CD4-positive, alpha-beta memory T cell (primary cell): ENCODE measurements around the gene ACTG2. TPM values are rescaled to one million over a fixed set of nuclear protein-coding genes. Genes with fewer than 3 reads are reported as not detected.
A peak's percentile ranks its signal among the peaks of the same experiment; 100 is the strongest.

Experiments
- CTCF ChIA-PET: fragments of 350-600 bp; sonication (Branson Sonifier 250); formaldehyde crosslinking; loops from one replicate; lab custom pipeline; 2021; ENCODE audit warnings: inconsistent platforms; ENCODE audit not compliant: partially characterized antibody; lab: Charles Lee
- POLR2A ChIA-PET: fragments of 350-600 bp; sonication (Branson Sonifier 250); formaldehyde crosslinking; loops from one replicate; lab custom pipeline; 2021; ENCODE audit not compliant: partially characterized antibody; lab: Charles Lee
- DNase-seq, 5 donors: peaks; one replicate each; pipeline versions ENCODE4 v3.0.0 to v3.0.0-alpha.2; 2020 to 2022; ENCODE audit warnings: mixed read lengths in 1 of 5
- H3K27ac ChIP-seq: one replicate; pipeline ENCODE4 v1.7.0; 2013; ENCODE audit warnings: low read depth, low read length
- H3K27me3 ChIP-seq: 2 replicates; pipeline ENCODE4 v1.7.0; 2013; ENCODE audit warnings: mild to moderate bottlenecking, low read length, moderate library complexity; ENCODE audit not compliant: insufficient read depth
- H3K36me3 ChIP-seq: 2 replicates; pipeline ENCODE4 v1.7.0; 2013; ENCODE audit warnings: mild to moderate bottlenecking, low read length, moderate library complexity; ENCODE audit not compliant: insufficient read depth
- H3K4me1 ChIP-seq: 2 replicates; pipeline ENCODE4 v1.7.0; 2013; ENCODE audit warnings: mild to moderate bottlenecking, low read length, moderate library complexity; ENCODE audit not compliant: insufficient read depth
- H3K4me3 ChIP-seq, 2 donors: one replicate each; pipeline ENCODE4 v1.7.0; 2013; ENCODE audit warnings: low read length in 2 of 2, mild to moderate bottlenecking in 1 of 2
- H3K9me3 ChIP-seq, 2 donors: one replicate each; pipeline ENCODE4 v1.7.0; 2013; ENCODE audit warnings: low read length in 2 of 2, control low read depth in 1 of 2; ENCODE audit not compliant: control insufficient read depth in 1 of 2
- H3K27ac Mint-ChIP-seq, 7 donors: one replicate each; pipeline ENCODE4 v1.8.0; 2020 to 2021; ENCODE audit warnings: mixed read lengths in 7 of 7, mild to moderate bottlenecking in 6 of 7, inconsistent platforms in 3 of 7, moderate library complexity in 3 of 7
- H3K27me3 Mint-ChIP-seq, 2 donors: one replicate each; pipeline ENCODE4 v1.8.0; 2020 to 2021; ENCODE audit warnings: mixed read lengths in 2 of 2
- H3K36me3 Mint-ChIP-seq, 2 donors: one replicate each; pipeline ENCODE4 v1.8.0; 2020 to 2021; ENCODE audit warnings: mixed read lengths in 2 of 2, inconsistent platforms in 1 of 2, mild to moderate bottlenecking in 1 of 2
- H3K4me1 Mint-ChIP-seq, 4 donors: one replicate each; pipeline ENCODE4 v1.8.0; 2020 to 2021; ENCODE audit warnings: mixed read lengths in 4 of 4, mild to moderate bottlenecking in 1 of 4
- H3K4me3 Mint-ChIP-seq, 8 donors: one replicate each; pipeline ENCODE4 v1.8.0; 2020 to 2021; ENCODE audit warnings: mixed read lengths in 8 of 8, mild to moderate bottlenecking in 7 of 8, moderate library complexity in 6 of 8, inconsistent platforms in 3 of 8
- H3K9me3 Mint-ChIP-seq, 8 donors: one replicate each; pipeline ENCODE4 v1.8.0; 2020 to 2021; ENCODE audit warnings: mixed read lengths in 8 of 8, mild to moderate bottlenecking in 5 of 8, inconsistent platforms in 3 of 8, moderate library complexity in 1 of 8
- intact Hi-C: fragments of 100-400 bp; cut with micrococcal nuclease; formaldehyde crosslinking; loops from one replicate; pipeline ENCODE4 v1.15.1; 2023
- polyA plus RNA-seq, 2 donors: library from polyadenylated mRNA; unstranded; fragments of 300-500 nt; fragmentation: Illumina TruSeq; gene quantifications; one replicate each; pipeline ENCODE4 v1.2.3, GENCODE V29; 2021
- total RNA-seq, 2 experiments: library from RNA; stranded (reverse); gene quantifications; one replicate each; pipeline ENCODE4 v1.2.3, GENCODE V29; 2021

The ACTG2 gene
- total and polyA plus RNA-seq, 4 experiments from 2014 or later = not detected

DNA sequence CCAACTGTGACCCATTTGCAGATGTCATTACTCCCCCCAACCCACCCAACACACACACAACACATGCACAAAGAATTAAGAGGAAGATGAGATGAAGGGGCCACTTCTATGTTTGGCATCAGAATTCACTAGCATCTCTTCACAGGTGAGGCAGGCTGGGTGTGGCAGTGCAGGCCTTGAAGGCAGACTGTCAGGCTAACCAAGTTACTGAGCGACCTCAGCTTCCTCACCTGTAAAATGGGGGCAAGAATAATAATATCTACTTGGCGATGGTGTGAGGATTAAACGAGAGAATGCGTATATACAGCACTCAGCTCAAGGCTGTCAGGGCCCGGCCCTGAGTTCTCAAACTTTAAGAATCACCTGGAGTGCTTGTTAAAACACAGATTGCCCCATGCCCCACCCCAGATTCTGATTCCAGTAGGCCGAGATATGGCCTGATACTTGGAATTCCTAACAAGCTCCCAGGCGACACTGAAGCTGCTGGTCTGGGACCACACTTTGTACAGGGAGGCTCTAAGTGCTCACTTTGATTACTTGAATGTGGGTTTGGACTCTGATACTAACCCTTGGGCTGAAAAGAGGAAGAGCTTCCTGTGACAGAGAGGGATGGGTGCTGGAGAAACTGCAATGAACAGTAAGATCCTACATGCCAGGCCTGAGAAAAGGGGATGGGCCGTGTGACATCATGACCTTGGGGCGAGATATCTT, 1.1 kb downstream of the ACTG2 start:
- H3K4me1 Mint-ChIP-seq = peaks cover 1 to 10% (median 4%) of the 10 kb centered on the region in 4 donors
- no peak overlapping the region for H3K4me3 ChIP-seq
- no peaks in the 10 kb centered on the region for H3K36me3 ChIP-seq
- H3K4me3 Mint-ChIP-seq = no peak overlapping the region
- H3K27me3 Mint-ChIP-seq = peaks cover 0 to 2% of the 10 kb centered on the region in 2 donors
- H3K9me3 ChIP-seq = no peaks in the 10 kb centered on the region
- no peak for DNase-seq
- H3K4me1 ChIP-seq = peaks cover 5% of the 10 kb centered on the region
- H3K27ac Mint-ChIP-seq = peak overlapping the region in 1 of 7 donors; percentile 81
- ChIA-PET POLR2A (no interaction called here), CTCF (no interaction called here)
- peaks cover 0 to 2% (median 0%) of the 10 kb centered on the region in 8 donors for H3K9me3 Mint-ChIP-seq
- no peaks in the 10 kb centered on the region for H3K27me3 ChIP-seq
- intact Hi-C loops = no loop called here
- no peak overlapping the region for H3K27ac ChIP-seq
- H3K36me3 Mint-ChIP-seq = no peaks in the 10 kb centered on the region

DNA sequence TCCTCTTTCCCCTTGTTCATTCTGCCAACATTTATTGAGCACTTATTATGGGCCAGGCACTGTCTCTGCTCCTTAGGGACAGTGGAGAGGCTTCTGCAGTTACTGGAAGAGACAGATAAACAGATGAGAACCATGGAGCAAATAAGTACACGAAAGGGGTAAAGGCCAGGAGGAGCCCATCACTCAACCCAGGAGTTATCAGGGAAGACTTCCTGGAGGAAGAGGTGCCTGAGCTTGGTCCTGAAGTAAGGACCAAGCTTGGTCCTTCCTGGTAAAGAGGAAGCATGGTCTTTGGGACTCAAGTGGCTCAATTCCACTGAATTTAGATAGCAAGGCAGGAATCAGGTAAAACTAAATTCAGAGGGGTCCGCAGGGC, 1.7 kb downstream of the ACTG2 start:
- Histone ChIP-seq H3K4me3 (no peak overlapping the region), H3K9me3 (no peaks in the 10 kb centered on the region), H3K36me3 (no peaks in the 10 kb centered on the region), H3K27me3 (no peaks in the 10 kb centered on the region), H3K27ac (no peak overlapping the region), H3K4me1 (peaks cover 5% of the 10 kb centered on the region)
- Mint-ChIP-seq H3K4me1 (peaks cover 1 to 10% (median 4%) of the 10 kb centered on the region in 4 donors), H3K27ac (no peak overlapping the region), H3K27me3 (peaks cover 0 to 2% of the 10 kb centered on the region in 2 donors), H3K4me3 (no peak overlapping the region), H3K36me3 (no peaks in the 10 kb centered on the region), H3K9me3 (peaks cover 0 to 2% (median 0%) of the 10 kb centered on the region in 8 donors)
- intact Hi-C loops = no loop called here
- ChIA-PET POLR2A (no interaction called here), CTCF (no interaction called here)
- no peak for DNase-seq

DNA sequence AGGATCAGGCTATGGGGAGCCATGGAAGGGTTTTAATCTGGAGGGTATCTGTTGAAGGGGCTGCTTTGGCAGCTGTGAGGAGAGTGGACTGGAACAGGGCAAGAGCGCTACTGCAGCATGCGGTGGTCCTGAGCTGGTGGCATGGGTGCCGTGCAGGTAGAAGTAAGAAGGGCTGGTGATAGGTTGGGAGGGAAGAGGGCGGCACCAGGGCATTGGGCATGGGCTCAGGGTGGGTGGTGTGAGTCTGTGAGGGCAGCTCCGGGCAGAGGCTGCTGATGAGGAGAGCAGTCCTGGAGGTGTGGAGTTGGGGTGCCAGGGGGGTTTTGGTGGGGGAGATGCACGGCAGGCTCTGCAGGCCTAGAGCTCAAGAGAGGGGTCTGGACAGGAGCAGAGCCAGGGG, 2.1 kb downstream of the ACTG2 start:
- Mint-ChIP-seq H3K27me3 (peaks cover 0 to 2% of the 10 kb centered on the region in 2 donors), H3K36me3 (no peaks in the 10 kb centered on the region), H3K27ac (peak overlapping the region in 1 of 7 donors; percentile 43), H3K9me3 (peaks cover 0 to 2% (median 0%) of the 10 kb centered on the region in 8 donors), H3K4me3 (peak overlapping the region in 1 of 8 donors; percentile 10), H3K4me1 (peaks cover 1 to 10% (median 4%) of the 10 kb centered on the region in 4 donors)
- no peak overlapping the region for H3K27ac ChIP-seq
- H3K9me3 ChIP-seq = no peaks in the 10 kb centered on the region
- ChIA-PET CTCF (no interaction called here), POLR2A (no interaction called here)
- H3K4me3 ChIP-seq = no peak overlapping the region
- intact Hi-C loops = no loop called here
- H3K27me3 ChIP-seq = no peaks in the 10 kb centered on the region
- H3K4me1 ChIP-seq = peaks cover 5% of the 10 kb centered on the region
- no peak for DNase-seq
- H3K36me3 ChIP-seq = no peaks in the 10 kb centered on the region

DNA sequence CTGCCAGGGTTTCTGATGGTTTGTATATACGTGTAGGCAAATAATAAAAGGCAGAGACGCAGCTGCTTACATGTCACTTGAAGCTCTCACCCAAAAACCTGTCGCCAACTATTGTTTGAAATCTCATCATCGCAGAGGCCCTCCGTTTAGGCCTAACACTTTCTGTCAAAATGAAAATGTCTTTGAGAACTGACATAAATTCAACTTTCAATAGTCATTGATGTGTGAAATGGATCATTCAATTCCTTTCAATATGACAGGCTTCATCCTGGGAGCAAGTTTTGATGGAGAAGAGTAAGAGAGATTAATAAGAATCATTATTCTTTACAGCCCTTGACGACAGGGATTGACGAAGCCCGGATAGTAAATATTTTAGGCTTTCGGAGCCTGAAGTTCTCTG, 2.7 kb downstream of the ACTG2 start:
- H3K27ac Mint-ChIP-seq = peak overlapping the region in 1 of 7 donors; percentile 8
- no peaks in the 10 kb centered on the region for H3K27me3 ChIP-seq
- peaks cover 0 to 2% of the 10 kb centered on the region in 2 donors for H3K27me3 Mint-ChIP-seq
- no peak for DNase-seq
- H3K4me1 ChIP-seq = peaks cover 5% of the 10 kb centered on the region
- no peak overlapping the region for H3K4me3 ChIP-seq
- H3K4me1 Mint-ChIP-seq = peaks cover 1 to 10% (median 4%) of the 10 kb centered on the region in 4 donors
- H3K4me3 Mint-ChIP-seq = no peak overlapping the region
- H3K27ac ChIP-seq = no peak overlapping the region
- POLR2A ChIA-PET = no interaction called here
- no peaks in the 10 kb centered on the region for H3K36me3 ChIP-seq
- peaks cover 0 to 2% (median 0%) of the 10 kb centered on the region in 8 donors for H3K9me3 Mint-ChIP-seq
- no peaks in the 10 kb centered on the region for H3K9me3 ChIP-seq
- intact Hi-C loops = no loop called here
- no peaks in the 10 kb centered on the region for H3K36me3 Mint-ChIP-seq
- CTCF ChIA-PET = no interaction called here

DNA sequence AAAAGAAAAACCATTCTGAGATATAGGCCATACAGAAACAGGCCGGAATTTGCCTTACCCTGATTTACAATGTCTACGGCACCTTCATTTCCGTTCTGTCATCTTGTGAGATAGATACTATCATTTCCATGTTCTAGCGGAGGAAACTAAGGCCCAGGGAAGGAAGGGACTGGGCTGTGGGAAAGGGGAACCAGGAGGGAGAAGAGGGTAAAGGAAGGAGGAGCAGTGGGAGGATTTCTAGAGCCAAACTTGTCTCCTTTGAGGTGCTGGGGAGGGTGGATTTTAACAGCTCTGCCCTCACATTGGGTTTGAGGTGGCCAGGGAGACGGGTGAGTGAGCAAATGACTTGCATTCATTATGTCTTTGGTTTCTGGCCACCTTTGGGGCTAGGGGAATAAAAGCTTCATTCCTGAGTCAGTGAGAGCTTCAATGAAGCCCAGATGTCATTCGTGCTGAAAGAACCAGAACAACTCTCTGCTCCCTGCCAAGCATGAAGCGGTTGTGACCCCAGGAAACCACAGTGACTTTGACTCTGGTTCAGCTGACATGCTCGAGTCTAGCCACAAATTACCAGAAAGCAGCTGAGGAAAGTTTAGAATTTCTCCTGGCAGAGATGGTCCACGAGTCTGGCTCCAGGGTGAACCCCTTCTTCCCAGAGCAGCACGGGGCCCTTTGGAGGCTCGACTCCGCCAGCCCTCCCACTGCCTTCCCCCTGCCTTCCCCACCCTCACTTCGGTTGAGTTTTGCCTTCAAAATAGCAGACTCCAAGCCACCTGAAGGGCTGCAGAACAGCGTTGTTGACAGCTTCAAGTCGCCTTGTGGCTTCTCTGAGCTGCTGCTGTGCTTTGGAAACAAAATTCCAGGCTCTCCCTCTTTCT, 3.8 kb downstream of the ACTG2 start:
- POLR2A ChIA-PET = no interaction called here
- Histone ChIP-seq H3K4me1 (peaks cover 5% of the 10 kb centered on the region), H3K27me3 (no peaks in the 10 kb centered on the region), H3K9me3 (no peaks in the 10 kb centered on the region), H3K36me3 (no peaks in the 10 kb centered on the region), H3K4me3 (no peak overlapping the region), H3K27ac (no peak overlapping the region)
- H3K36me3 Mint-ChIP-seq = no peaks in the 10 kb centered on the region
- peak overlapping the region; percentile 32 to 93 (median 84) for H3K27ac Mint-ChIP-seq
- H3K4me3 Mint-ChIP-seq = peak overlapping the region in 6 of 8 donors; percentile 5 to 80 (median 55)
- H3K27me3 Mint-ChIP-seq = peaks cover 0 to 2% of the 10 kb centered on the region in 2 donors
- no peaks in the 10 kb centered on the region for H3K9me3 Mint-ChIP-seq
- intact Hi-C loops = no loop called here
- CTCF ChIA-PET = interaction anchor here (0.8 to 1.5 kb wide), 2 partner anchors 11 to 91 kb away, joined by 3 read pairs; no protein-coding TSS in a partner anchor
- H3K4me1 Mint-ChIP-seq = peaks cover 1 to 10% (median 4%) of the 10 kb centered on the region in 4 donors
- DNase-seq = peak in 3 of 5 donors; percentile 6 to 24 (median 19)

DNA sequence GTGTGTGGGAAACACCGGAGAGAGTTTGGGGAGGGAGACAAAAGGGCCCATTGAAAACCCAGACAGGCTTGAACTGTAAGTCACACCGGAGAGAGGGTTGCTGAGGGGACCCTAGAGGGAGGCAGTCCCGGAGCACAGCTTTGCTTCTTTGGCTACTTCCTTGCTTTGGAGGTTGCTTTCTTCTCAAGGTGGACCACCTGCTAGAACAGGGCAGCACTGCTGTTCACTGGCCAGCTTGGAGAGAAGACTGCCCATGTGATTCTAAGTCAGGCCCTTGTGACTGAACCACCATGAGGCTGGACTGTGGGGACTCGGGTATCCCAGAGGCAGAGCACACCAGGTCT, 4.4 kb downstream of the ACTG2 start:
- peaks cover 5% of the 10 kb centered on the region for H3K4me1 ChIP-seq
- DNase-seq = no peak
- H3K27ac ChIP-seq = no peak overlapping the region
- Mint-ChIP-seq H3K27me3 (peaks cover 0 to 4% of the 10 kb centered on the region in 2 donors), H3K27ac (peak overlapping the region in 2 of 7 donors; percentile 62 to 67), H3K9me3 (no peaks in the 10 kb centered on the region), H3K4me3 (no peak overlapping the region), H3K36me3 (no peaks in the 10 kb centered on the region), H3K4me1 (peaks cover 1 to 10% (median 4%) of the 10 kb centered on the region in 4 donors)
- H3K4me3 ChIP-seq = no peak overlapping the region
- H3K27me3 ChIP-seq = no peaks in the 10 kb centered on the region
- H3K36me3 ChIP-seq = no peaks in the 10 kb centered on the region
- CTCF ChIA-PET = interaction anchor here (0.8 to 1.5 kb wide), 2 partner anchors 11 to 90 kb away, joined by 3 read pairs; no protein-coding TSS in a partner anchor
- intact Hi-C loops = no loop called here
- H3K9me3 ChIP-seq = no peaks in the 10 kb centered on the region
- POLR2A ChIA-PET = no interaction called here

DNA sequence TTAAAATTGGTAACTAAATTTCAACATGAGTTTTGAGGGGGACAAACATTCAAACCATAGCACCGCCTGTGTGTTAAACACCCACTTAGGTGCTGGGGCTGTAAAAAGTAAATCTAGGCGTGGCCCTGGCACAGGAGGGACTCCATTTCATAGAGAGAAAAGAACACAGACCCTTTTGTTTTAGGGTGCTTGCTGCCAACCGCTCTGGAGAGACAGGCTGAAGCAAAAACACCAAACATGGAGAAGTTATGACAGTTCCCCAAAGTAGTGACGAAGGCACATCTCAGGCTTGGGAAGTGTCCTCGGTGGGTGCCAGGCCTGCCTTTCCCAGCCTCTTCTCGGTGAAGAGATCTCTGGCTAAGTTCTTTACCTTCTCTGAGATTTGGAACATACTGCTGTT, 5.1 kb downstream of the ACTG2 start:
- POLR2A ChIA-PET = no interaction called here
- Mint-ChIP-seq H3K27me3 (peaks cover 5 to 6% of the 10 kb centered on the region in 2 donors), H3K27ac (peak overlapping the region in 1 of 7 donors; percentile 8), H3K9me3 (no peaks in the 10 kb centered on the region), H3K4me1 (peaks cover 1 to 10% (median 4%) of the 10 kb centered on the region in 4 donors), H3K36me3 (no peaks in the 10 kb centered on the region), H3K4me3 (no peak overlapping the region)
- no peak overlapping the region for H3K4me3 ChIP-seq
- intact Hi-C loops = no loop called here
- H3K27me3 ChIP-seq = no peaks in the 10 kb centered on the region
- no peak for DNase-seq
- no peak overlapping the region for H3K27ac ChIP-seq
- CTCF ChIA-PET = no interaction called here
- no peaks in the 10 kb centered on the region for H3K36me3 ChIP-seq
- H3K4me1 ChIP-seq = peaks cover 5% of the 10 kb centered on the region
- H3K9me3 ChIP-seq = no peaks in the 10 kb centered on the region
